ENCODE measurements around the gene ADCY10.
A peak's percentile ranks its signal among the peaks of the same experiment; 100 is the strongest.
"Not testable (repeated sequence)": the region's sequence is repeated elsewhere in the genome, so short reads cannot be mapped to it uniquely, and the experiment has no call there.

The ADCY10 gene

GRCh38 chr1:167806676-167807075 is 107.3 kb downstream of the ADCY10 start:
- DNase-seq (ENCODE audit: low spot score) = not testable (repeated sequence)

- DNase-seq (ENCODE audit: low spot score) = not testable (repeated sequence)
These were observed 107.7 kb downstream of the ADCY10 start for GRCh38 chr1:167806235-167806634.

- DNase-seq (ENCODE audit: low spot score) = no peak
These were observed 108.8 kb downstream of the ADCY10 start for GRCh38 chr1:167805041-167805556.

- DNase-seq (ENCODE audit: low spot score) = peak; percentile 85
These were observed 110.4 kb downstream of the ADCY10 start for GRCh38 chr1:167803358-167804207.

GRCh38 chr1:167802235-167802634 is 111.7 kb downstream of the ADCY10 start:
- DNase-seq (ENCODE audit: low spot score) = no peak

- DNase-seq (ENCODE audit: low spot score) = no peak
These were observed 113.7 kb downstream of the ADCY10 start for GRCh38 chr1:167800251-167800650.

GRCh38 chr1:167799747-167800146 is 114.2 kb downstream of the ADCY10 start:
- DNase-seq (ENCODE audit: low spot score) = no peak

- DNase-seq (ENCODE audit: low spot score) = no peak
These were observed 115.0 kb downstream of the ADCY10 start for GRCh38 chr1:167798952-167799351.

- DNase-seq (ENCODE audit: low spot score) = peak; percentile 23
These were observed 116.9 kb downstream of the ADCY10 start for GRCh38 chr1:167797015-167797414.

GRCh38 chr1:167795810-167796740 is 117.9 kb downstream of the ADCY10 start:
- DNase-seq (ENCODE audit: low spot score) = no peak

GRCh38 chr1:167794043-167794442 is 119.9 kb downstream of the ADCY10 start:
- DNase-seq (ENCODE audit: low spot score) = no peak

- DNase-seq (ENCODE audit: low spot score) = no peak
These were observed 121.8 kb downstream of the ADCY10 start for GRCh38 chr1:167792188-167792565.

GRCh38 chr1:167791281-167792187 is 122.4 kb downstream of the ADCY10 start:
- DNase-seq (ENCODE audit: low spot score) = peak; percentile 66

- no peak for DNase-seq (ENCODE audit: low spot score)
These were observed 123.8 kb downstream of the ADCY10 start for GRCh38 chr1:167790117-167790516.

- no peak for DNase-seq (ENCODE audit: low spot score)
These were observed 124.4 kb downstream of the ADCY10 start for GRCh38 chr1:167789501-167789900.

GRCh38 chr1:167786502-167786901 is 127.4 kb downstream of the ADCY10 start:
- no peak for DNase-seq (ENCODE audit: low spot score)

GRCh38 chr1:167784876-167785550 is 128.9 kb downstream of the ADCY10 start:
- DNase-seq (ENCODE audit: low spot score) = no peak

- DNase-seq (ENCODE audit: low spot score) = no peak
These were observed 131.0 kb downstream of the ADCY10 start for GRCh38 chr1:167782946-167783345.

- no peak for DNase-seq (ENCODE audit: low spot score)
These were observed 132.4 kb downstream of the ADCY10 start for GRCh38 chr1:167781558-167781957.

- no peak for DNase-seq (ENCODE audit: low spot score)
These were observed 136.7 kb downstream of the ADCY10 start for GRCh38 chr1:167777269-167777650.
